Activated CD8-positive, alpha-beta memory T cell treated with anti-CD3 and anti-CD28 coated beads for 4 hours (primary cell): ENCODE measurements around the gene COQ10A.

Experiments used
- DNase-seq, 2 donors: peaks; one replicate each; pipeline ENCODE4 v3.0.0-alpha.2; 2020; ENCODE audit warnings: low read depth in 2 of 2

COQ10A gene

GRCh38 chr12:56315622-56316473, 49.1 kb downstream of the COQ10A start, which contains the start of gene CNPY2:
Gene CNPY2 (minus strand): TSS chr12:56315988. CDS start chr12:56315217, 771 bp downstream.
- DNase-seq: peak; percentile 88 to 89

GRCh38 chr12:56317675-56318074, 50.9 kb downstream of the COQ10A start:
- DNase-seq: no peak
